Fibroblast of skin of left quadriceps (primary cell): ENCODE results near the gene DMRT1.

ENCODE experiments used
- DNase-seq, 2 experiments: peaks; one replicate each; pipeline ENCODE4 v3.0.0-alpha.2; 2013; ENCODE audit warnings: low read depth in 2 of 2

The DMRT1 gene

GRCh38 chr9:970151-970996 is 128.9 kb downstream of the DMRT1 start:
- no peak for DNase-seq

GRCh38 chr9:971901-972500 is 130.5 kb downstream of the DMRT1 start:
- no peak for DNase-seq

GRCh38 chr9:972501-973294 is 131.2 kb downstream of the DMRT1 start:
- DNase-seq: no peak

- no peak for DNase-seq
These were observed 131.9 kb downstream of the DMRT1 start for GRCh38 chr9:973295-973834.

GRCh38 chr9:974031-974995 is 132.8 kb downstream of the DMRT1 start:
- DNase-seq: no peak

GRCh38 chr9:974996-975739 is 133.7 kb downstream of the DMRT1 start:
- DNase-seq: no peak

- DNase-seq: no peak
These were observed 134.3 kb downstream of the DMRT1 start for GRCh38 chr9:975740-976257.

GRCh38 chr9:976258-976942 is 134.9 kb downstream of the DMRT1 start, which contains the start of gene DMRT3:
TSS of gene DMRT3 (plus strand) at chr9:976655. CDS start at chr9:977002, 347 bp downstream.
- no peak for DNase-seq

GRCh38 chr9:976943-977837 is 135.7 kb downstream of the DMRT1 start:
- no peak for DNase-seq

GRCh38 chr9:977838-978830 is 136.6 kb downstream of the DMRT1 start:
- no peak for DNase-seq

GRCh38 chr9:979983-980382 is 138.5 kb downstream of the DMRT1 start:
- DNase-seq: no peak

GRCh38 chr9:980640-981039 is 139.1 kb downstream of the DMRT1 start:
- DNase-seq: no peak

GRCh38 chr9:981491-981898 is 140.0 kb downstream of the DMRT1 start:
- DNase-seq: no peak

- no peak for DNase-seq
These were observed 141.1 kb downstream of the DMRT1 start for GRCh38 chr9:982394-983230.

- DNase-seq: no peak
These were observed 152.5 kb downstream of the DMRT1 start for GRCh38 chr9:994005-994404.

- no peak for DNase-seq
These were observed 153.7 kb downstream of the DMRT1 start for GRCh38 chr9:995192-995591.
